NCI-H2227 treated with DMSO at 0.1 percent for 48 hours (cell line): Measurements from ENCODE around the gene POLQ.
"Not testable (repeated sequence)": the region's sequence is repeated elsewhere in the genome, so short reads cannot be mapped to it uniquely, and the experiment has no call there.

Experiments used
- DNase-seq: peaks from one replicate; lab custom pipeline; 2025; lab: John Stamatoyannopoulos, UW

POLQ gene

GRCh38 chr3:121545574-121546455 is at the start of gene POLQ:
TSS of gene POLQ (minus strand) at chr3:121545988. CDS start at chr3:121545877, 111 bp downstream.
- peak; percentile 79 for DNase-seq

DNA sequence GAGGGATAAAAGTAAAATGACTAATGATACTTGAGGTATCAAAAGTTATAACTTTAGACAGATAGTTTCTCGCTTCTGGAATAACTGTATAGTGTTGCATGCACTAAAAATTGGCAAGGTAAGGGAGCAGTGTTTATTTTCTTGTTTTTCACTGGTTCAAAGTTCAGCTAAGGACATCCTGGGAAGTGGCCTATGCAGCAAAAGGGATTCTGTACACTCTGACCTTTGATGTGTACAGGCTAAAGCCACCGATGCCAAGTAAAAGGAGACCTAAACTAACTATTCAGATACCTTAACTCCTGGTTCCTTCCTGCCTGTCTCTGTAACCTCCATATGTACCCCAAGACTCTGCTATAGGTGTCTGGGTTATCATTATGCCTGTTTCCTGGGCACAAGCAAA is 49.1 kb upstream of the POLQ start:
- DNase-seq = no peak

- DNase-seq = not testable (repeated sequence)
Observed at GRCh38 chr3:121593806-121594205, 48.0 kb upstream of the POLQ start.

DNA sequence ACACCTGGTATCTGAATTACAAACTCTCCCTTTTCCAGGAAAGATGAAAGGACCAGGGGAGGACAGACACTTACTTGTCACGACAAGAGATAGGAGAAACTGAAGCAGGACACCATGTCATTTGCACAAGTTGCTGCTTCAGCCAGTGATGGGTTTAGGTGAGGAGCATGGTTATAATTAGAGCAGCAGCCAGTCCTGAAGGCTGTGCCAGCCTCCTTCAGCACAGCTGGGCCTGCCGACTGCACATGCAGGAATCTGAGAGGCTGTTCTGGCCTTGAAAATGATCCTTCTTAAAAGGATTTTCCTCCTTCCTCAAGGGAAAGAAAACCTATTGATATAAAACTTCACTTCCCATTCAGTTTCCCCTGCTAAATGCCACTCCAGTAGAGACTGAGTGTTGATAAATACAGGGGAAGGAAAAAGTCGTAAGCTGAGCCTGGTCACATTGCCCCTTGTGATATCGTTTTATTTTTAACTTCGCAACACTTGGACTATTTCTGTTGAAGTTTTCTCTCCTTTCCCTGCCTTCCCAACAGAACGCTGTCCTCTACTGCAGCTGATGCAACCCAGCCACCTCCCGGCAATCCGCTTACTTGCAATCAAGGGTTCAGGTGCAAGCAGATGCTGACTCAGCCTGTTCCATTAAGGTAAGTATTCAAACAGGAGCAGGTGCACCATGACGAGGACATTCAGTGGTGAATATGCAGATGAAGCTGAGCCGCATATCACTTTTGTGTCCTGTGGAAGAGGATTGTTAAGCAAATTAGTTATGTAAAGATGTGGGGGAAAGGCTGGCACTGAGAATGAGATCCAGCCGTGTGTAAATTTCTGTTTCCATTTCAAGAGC is 47.3 kb upstream of the POLQ start, which contains the start of gene FBXO40:
TSS of gene FBXO40 (plus strand) at position 524 of the 847 bp plus-strand sequence. CDS start 27,197 bp downstream, outside the sequence.
- DNase-seq = no peak

GRCh38 chr3:121584418-121584817 is 38.6 kb upstream of the POLQ start:
- no peak for DNase-seq

GRCh38 chr3:121581691-121582090 is 35.9 kb upstream of the POLQ start:
- DNase-seq = no peak

DNA sequence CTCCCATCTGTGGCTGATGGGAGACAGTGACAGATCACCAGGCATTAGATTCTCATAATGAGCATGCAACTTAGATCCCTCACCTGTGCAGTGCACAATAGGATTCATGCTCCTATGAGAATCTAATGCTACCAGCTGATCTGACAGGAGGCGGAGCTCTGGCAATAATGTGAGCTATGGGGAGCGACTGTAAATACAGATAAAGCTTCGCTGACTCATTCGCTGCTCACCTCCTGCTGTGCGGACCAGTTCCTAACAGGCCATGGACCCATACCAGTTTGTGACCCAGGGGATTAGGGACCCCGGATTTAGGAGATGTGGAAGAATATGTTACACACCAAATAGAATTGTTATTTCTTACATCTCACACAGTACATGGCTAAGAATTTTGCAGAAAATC is 28.7 kb upstream of the POLQ start:
- no peak for DNase-seq

- no peak for DNase-seq
Observed at GRCh38 chr3:121567649-121568048, 21.9 kb upstream of the POLQ start, which contains the start of gene ARGFX. TSS of gene ARGFX (plus strand) at chr3:121567949. CDS start at chr3:121570714, 2,765 bp downstream.

DNA sequence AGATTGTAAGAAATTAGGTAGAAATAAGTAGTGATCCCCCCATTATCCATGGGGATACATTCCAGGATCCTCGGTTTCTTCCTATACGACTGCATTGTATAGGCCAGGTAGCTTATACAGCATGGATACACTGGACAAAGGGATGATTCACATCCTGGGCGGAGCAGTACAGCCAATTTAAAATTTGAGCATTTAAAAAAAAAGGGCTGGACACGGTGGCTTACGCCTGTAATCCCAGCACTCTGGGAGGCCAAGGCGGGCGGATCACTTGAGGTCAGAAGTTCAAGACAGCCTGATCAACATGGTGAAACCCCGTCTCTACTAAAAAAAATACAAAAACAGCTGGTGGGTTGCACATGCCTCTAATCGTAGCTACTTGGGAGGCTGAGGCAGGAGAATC is 21.0 kb upstream of the POLQ start:
- DNase-seq = no peak

DNA sequence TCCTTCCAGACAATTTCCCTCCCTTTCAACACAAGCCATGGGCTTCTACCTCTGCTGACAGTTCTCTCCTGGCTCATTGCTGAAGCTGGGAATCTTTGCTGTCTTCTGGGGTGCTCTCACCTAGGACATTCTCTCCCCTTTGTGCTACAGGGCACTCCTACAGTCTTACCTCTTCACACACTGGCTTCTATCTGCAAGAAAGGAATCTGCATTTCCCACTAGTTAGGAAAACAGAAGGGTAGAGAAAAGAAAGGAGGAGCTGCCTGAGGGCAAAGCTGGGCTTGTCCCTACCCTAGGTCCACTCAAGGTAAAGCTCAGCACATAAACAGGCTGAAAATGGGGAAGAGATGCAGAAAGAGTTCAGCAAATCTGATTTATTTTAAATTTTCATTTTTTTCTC is 16.4 kb upstream of the POLQ start:
- no peak for DNase-seq

DNA sequence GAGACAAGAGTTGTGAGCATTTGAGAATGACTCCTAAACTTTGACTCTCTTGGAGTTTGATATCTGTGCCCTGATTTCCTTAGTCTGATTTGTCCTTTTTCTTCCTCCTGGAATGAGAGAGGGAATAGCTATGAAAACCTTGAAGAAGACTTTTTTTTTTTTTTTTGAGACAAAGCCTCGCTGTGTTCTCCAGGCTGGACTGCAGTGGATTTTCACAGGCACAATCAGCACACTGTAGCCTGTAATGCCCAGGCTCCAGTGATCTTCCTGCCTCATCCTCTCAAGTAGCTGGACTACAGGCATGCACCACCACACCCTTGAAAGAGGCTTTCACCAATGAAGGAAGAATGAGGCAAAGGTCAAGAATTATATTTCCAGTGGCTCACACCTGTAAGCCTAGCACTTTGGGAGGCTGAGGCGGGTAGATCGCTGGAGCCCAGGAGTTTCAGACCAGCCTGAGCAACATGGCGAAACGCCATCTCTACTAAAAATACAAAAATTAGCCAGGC is 11.7 kb upstream of the POLQ start:
- DNase-seq = no peak

- DNase-seq = no peak
Observed at GRCh38 chr3:121552797-121553196, 7.0 kb upstream of the POLQ start.

DNA sequence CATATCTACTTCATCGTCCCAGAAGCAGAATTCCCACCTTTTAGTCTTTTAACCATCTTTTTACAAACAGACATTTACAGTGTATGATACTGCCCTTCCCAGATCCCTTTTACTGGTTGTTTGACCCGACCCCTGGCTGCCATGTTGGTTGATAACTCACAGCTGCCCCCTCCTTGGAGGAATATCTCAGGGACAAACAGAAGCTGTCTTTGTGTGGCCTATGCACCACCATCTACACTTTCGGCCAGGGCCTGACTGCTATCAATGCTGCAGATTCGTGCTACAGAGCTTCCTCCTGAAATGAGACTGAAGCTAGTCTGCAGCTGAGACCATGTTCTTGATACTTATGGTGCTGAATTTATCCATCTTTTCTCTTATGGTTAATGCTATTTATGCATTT is 6.6 kb upstream of the POLQ start:
- DNase-seq = no peak

DNA sequence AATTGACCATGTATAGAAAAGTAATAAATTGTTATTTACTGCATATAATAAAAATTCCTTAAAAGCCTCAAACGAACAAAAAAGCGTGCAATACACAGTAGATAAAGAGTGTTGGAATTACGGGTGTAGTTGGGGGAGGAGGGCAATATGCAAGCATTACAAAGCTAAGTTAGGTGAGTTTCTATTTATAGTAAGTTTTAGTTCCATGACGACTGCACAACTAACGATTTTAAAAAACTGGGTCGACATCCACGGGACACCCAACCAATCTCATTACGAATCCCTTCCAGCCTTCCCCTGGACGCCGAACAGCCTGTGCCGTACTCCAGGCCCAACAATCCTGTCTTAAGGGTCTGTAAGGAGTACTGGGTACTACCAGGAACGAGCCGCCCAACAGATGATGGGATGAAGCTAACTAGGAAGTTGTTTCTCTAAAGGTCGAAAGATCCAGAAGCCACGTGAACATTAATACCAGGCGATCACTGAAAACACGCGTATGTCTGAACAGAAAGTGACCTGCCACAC is 677 bp downstream of the POLQ start:
- no peak for DNase-seq

DNA sequence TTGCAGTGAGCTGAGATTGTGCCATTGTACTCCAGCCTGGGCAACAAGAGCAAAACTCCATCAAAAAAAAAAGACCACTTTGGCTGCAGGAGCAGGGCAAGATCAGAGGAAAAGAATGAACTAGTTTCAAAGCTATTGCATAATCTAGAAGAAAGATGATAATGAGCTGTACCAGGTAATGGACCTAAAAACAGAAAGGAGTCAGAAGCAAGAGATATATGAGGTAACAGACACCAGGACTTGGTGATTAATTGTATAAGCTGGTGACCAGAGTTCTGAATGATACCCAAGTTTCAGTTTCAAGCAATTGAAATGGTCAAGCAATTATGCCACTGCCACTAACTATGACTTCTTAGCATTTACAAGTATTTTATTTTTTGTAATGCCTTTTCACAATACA is 2.9 kb downstream of the POLQ start:
- no peak for DNase-seq

DNA sequence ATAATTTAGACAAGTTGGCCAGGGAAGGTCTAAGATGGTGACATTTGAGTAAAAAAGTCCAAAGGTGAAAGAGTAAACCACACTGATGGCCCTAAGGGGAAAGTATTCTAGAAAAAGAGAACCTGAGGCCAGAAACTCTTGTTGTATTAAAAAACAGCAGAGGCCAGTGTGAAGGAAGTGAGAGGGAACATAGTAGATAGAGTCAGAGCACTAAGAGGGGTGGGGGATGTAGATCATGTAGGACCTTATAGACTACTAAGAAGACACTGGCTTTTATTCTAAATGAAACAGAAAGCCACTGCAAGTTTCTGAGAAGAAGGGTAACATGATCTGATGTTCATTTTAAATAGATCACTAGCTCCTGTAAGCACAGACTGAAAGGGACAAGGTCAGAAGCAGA is 14.5 kb downstream of the POLQ start:
- no peak for DNase-seq

GRCh38 chr3:121529308-121529707 is 16.5 kb downstream of the POLQ start:
- no peak for DNase-seq

GRCh38 chr3:121520510-121520909 is 25.3 kb downstream of the POLQ start:
- no peak for DNase-seq

GRCh38 chr3:121517953-121518655 is 27.7 kb downstream of the POLQ start:
- DNase-seq = no peak

DNA sequence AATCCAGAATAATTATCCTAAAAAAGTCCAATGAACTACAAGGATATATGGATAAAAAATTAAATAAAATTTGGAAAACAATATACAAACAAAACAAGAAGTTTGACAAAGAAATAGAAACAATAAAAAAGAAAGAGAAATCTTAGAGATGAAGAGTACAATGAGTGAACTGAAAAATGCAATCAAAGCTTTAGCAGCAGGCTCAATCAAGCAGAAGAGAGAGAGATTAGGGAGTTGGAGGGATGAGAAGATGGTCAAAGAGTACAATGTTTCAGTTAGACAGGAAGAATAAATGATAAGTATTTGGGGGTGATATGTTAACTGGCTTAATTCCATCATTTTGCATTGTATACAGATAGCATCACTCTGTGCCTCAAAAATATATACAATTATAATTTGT is 29.9 kb downstream of the POLQ start:
- DNase-seq = no peak

DNA sequence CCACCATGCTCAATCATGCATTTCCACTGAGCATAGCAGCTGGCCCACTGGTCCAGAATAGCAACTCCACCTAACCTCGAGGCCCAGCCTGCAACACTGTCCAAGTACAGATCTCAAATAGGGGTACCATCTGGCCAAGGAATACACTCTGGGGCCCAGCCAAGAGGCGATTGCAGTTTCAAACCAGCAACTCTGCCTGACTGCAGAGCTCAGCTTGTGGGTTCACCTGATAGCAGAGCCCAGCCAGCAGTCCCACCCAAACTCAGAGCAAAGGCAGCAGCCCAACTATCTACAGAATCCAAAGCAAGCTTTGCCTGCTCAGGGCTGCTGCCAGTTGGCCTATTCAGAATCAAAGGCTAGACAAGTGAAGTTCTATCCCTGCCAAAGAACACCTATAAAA is 30.5 kb downstream of the POLQ start:
- DNase-seq = no peak

DNA sequence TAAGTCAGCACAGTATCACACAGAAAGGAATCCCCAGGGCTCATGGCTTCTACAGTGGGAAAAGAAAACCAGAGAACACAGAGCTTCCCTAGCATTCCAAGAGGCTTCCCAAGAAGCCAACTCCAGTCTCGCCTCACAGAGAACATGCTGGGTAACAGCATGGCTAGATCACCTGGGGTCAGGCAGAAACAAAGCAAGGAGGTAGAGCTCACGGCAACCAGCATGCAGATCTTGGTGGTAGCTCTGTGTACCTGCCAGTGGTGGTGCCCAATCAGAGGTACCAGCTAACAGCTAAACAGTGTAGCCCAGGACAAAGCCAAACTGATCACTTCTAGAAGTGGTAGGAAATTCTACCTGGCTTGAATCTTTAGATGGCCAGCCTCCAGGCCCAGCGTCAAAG is 31.3 kb downstream of the POLQ start:
- no peak for DNase-seq
